MCF 10A (cell line): ENCODE data around the gene KRT80. TPM values are rescaled to one million over a fixed set of nuclear protein-coding genes. Genes with fewer than 3 reads are reported as not detected.

Source experiments
- BruUV-seq: library from RNA; stranded (reverse); fragments of 400-500 nt; replicated peaks from 2 replicates; lab custom pipeline; 2021; lab: Mats Ljungman, UMichigan
- CTCF ChIA-PET: fragments of 300-600 bp; sonication (Branson Sonifier 250); formaldehyde crosslinking; extraction: SDS; loops from one replicate; lab custom pipeline; 2021; ENCODE audit warnings: antibody characterized with exemption, inconsistent platforms; lab: Yijun Ruan, JAX
- POLR2A ChIA-PET: fragments of 300-600, 350-650 bp; sonication (Branson Sonifier 250); formaldehyde crosslinking; extraction: SDS; loops from one replicate; lab custom pipeline; 2020; ENCODE audit warnings: antibody characterized with exemption, inconsistent platforms; lab: Yijun Ruan, JAX
- DNase-seq: peaks from one replicate; pipeline ENCODE4 v3.0.0-alpha.2; 2018; ENCODE audit not compliant: unreplicated experiment
- H3K27ac Mint-ChIP-seq: one replicate; pipeline ENCODE4 v1.8.0; 2022; ENCODE audit warnings: mild to moderate bottlenecking, low read depth, mixed read lengths; ENCODE audit not compliant: unreplicated experiment
- H3K27me3 Mint-ChIP-seq: one replicate; pipeline ENCODE4 v1.8.0; 2022; ENCODE audit warnings: mixed read lengths; ENCODE audit not compliant: insufficient read depth, unreplicated experiment
- H3K36me3 Mint-ChIP-seq: one replicate; pipeline ENCODE4 v1.8.0; 2022; ENCODE audit warnings: mild to moderate bottlenecking, moderate library complexity, mixed read lengths; ENCODE audit not compliant: insufficient read depth, unreplicated experiment
- H3K4me1 Mint-ChIP-seq: one replicate; pipeline ENCODE4 v1.8.0; 2022; ENCODE audit warnings: mixed read lengths; ENCODE audit not compliant: insufficient read depth, unreplicated experiment
- H3K4me3 Mint-ChIP-seq: one replicate; pipeline ENCODE4 v1.8.0; 2022; ENCODE audit warnings: mild to moderate bottlenecking, moderate library complexity, mixed read lengths; ENCODE audit not compliant: unreplicated experiment
- H3K9me3 Mint-ChIP-seq: one replicate; pipeline ENCODE4 v1.8.0; 2022; ENCODE audit warnings: mixed read lengths; ENCODE audit not compliant: unreplicated experiment
- CTCF ChIP-seq: fragments of 200-600 bp; IDR thresholded peaks from one replicate; pipeline ENCODE4 v1.8.0; 2022; ENCODE audit warnings: antibody characterized with exemption, mild to moderate bottlenecking; ENCODE audit not compliant: unreplicated experiment
- intact Hi-C: fragments of 100-400 bp; cut with micrococcal nuclease; formaldehyde crosslinking; loops from 2 replicates; pipeline ENCODE4 v1.14.1; 2022
- total RNA-seq: library from RNA; stranded (reverse); gene quantifications from 2 replicates; pipeline ENCODE4 v1.2.3, GENCODE V29; 2022

KRT80 gene
- total RNA-seq, 1 experiment from 2014 or later: 27.4 TPM

- peaks cover 2% of the 10 kb centered on the region for H3K9me3 Mint-ChIP-seq
- intact Hi-C loops: loop anchor here (2.0 to 5.0 kb wide), 2 partner anchors 49 to 141 kb away; no protein-coding TSS in a partner anchor
- CTCF ChIA-PET: interaction anchor here (0.6 to 8.0 kb wide), 6 partner anchors 10 to 88 kb away, joined by 3 to 70 read pairs (median 9); no protein-coding TSS in a partner anchor
- H3K4me3 Mint-ChIP-seq: peak overlapping the region; percentile 91
- peak; percentile 88 for DNase-seq
- H3K27me3 Mint-ChIP-seq: no peaks in the 10 kb centered on the region
- H3K27ac Mint-ChIP-seq: peak overlapping the region; percentile 91
- BruUV-seq: no TSS peak
- peaks cover 24% of the 10 kb centered on the region for H3K36me3 Mint-ChIP-seq
- H3K4me1 Mint-ChIP-seq: peaks cover 57% of the 10 kb centered on the region
- TF ChIP-seq CTCF: no peak
- POLR2A ChIA-PET: interaction anchor here (0.6 to 4.9 kb wide), 15 partner anchors 8 to 290 kb away, joined by 3 to 28 read pairs (median 4); partner anchors contain the start of gene KRT6A
These were observed 39.7 kb upstream of the KRT80 start for GRCh38 chr12:52231305-52232202.

- intact Hi-C loops: loop anchor here (5.0 kb wide), 1 partner anchor 142 kb away; no protein-coding TSS in a partner anchor
- Mint-ChIP-seq H3K36me3 (peaks cover 14% of the 10 kb centered on the region), H3K9me3 (peaks cover 8% of the 10 kb centered on the region), H3K27me3 (no peaks in the 10 kb centered on the region), H3K4me3 (peak overlapping the region; percentile 91), H3K4me1 (peaks cover 54% of the 10 kb centered on the region), H3K27ac (peak overlapping the region; percentile 91)
- POLR2A ChIA-PET: interaction anchor here (0.7 to 4.9 kb wide), 10 partner anchors 8 to 776 kb away, joined by 3 to 28 read pairs (median 4); partner anchors contain the start of gene EIF4B
- TF ChIP-seq CTCF: no peak
- peak; percentile 86 for DNase-seq
- CTCF ChIA-PET: interaction anchor here (0.7 to 8.0 kb wide), 6 partner anchors 9 to 637 kb away, joined by 3 to 70 read pairs (median 6); no protein-coding TSS in a partner anchor
- no TSS peak for BruUV-seq
These were observed 38.8 kb upstream of the KRT80 start for GRCh38 chr12:52230364-52231281.

GRCh38 chr12:52229836-52230343 lies 38.1 kb upstream of the KRT80 start:
- peaks cover 49% of the 10 kb centered on the region for H3K4me1 Mint-ChIP-seq
- CTCF ChIA-PET: interaction anchor here (0.7 to 1.6 kb wide), 6 partner anchors 8 to 637 kb away, joined by 3 to 7 read pairs (median 4); no protein-coding TSS in a partner anchor
- no peak for TF ChIP-seq CTCF
- peak overlapping the region; percentile 91 for H3K27ac Mint-ChIP-seq
- no peak overlapping the region for H3K4me3 Mint-ChIP-seq
- intact Hi-C loops: loop anchor here (5.0 kb wide), 1 partner anchor 142 kb away; no protein-coding TSS in a partner anchor
- DNase-seq: no peak
- POLR2A ChIA-PET: interaction anchor here (1.0 to 2.0 kb wide), 4 partner anchors 8 to 776 kb away, joined by 3 to 9 read pairs (median 4); partner anchors contain the start of gene EIF4B
- peaks cover 8% of the 10 kb centered on the region for H3K9me3 Mint-ChIP-seq
- H3K36me3 Mint-ChIP-seq: peaks cover 7% of the 10 kb centered on the region
- no TSS peak for BruUV-seq
- H3K27me3 Mint-ChIP-seq: no peaks in the 10 kb centered on the region
